ENCODE data around the gene FBRSL1. TPM values are rescaled to one million over a fixed set of nuclear protein-coding genes. Genes with fewer than 3 reads are reported as not detected.

Gene FBRSL1
- total and polyA plus RNA-seq, 2 donors (not counting 3 experiments of a cell fraction or from before 2014, with no cell fraction given), result 19.3 to 79.8 TPM

GRCh38 chr12:132496710-132497109 is 6.8 kb downstream of the FBRSL1 start:
- Histone ChIP-seq H3K36me3 (ENCODE audit: control insufficient read depth in 2 of 2, extremely low read depth in 1 of 2, insufficient read depth in 2 of 2, low read length in 2 of 2) (no peaks in the 10 kb centered on the region), H3K9me3 (replicated peaks; ENCODE audit: control insufficient read depth, insufficient read depth, low read length) (no peaks in the 10 kb centered on the region), H3K4me2 (ENCODE audit: insufficient read depth, low read length) (no peak overlapping the region), H3K27me3 (ENCODE audit: control insufficient read depth in 2 of 2, insufficient read depth in 2 of 2, low read length in 2 of 2) (no peaks in the 10 kb centered on the region), H3K9ac (replicated peaks; ENCODE audit: extremely low read depth, insufficient read depth, low read length) (no peak overlapping the region), H3K4me3 (replicated peaks in 1 of 3; ENCODE audit: insufficient read depth in 1 of 3, low read depth in 1 of 3, low read length in 3 of 3) (no peak overlapping the region), H2AFZ (ENCODE audit: low read depth, low read length) (no peak overlapping the region), H3K9me1 (replicated peaks; ENCODE audit: control insufficient read depth, extremely low read depth, insufficient read depth, low read length) (no peaks in the 10 kb centered on the region), H3K79me2 (ENCODE audit: control insufficient read depth, insufficient read depth, low read length) (peaks cover 69% of the 10 kb centered on the region), H3K4me1 (ENCODE audit: control insufficient read depth, extremely low read depth, insufficient read depth, low read length) (peaks cover under 1% of the 10 kb centered on the region), H3K27ac (ENCODE audit: insufficient read depth, low read depth, low read length) (no peak overlapping the region), H4K20me1 (replicated peaks; ENCODE audit: control insufficient read depth, extremely low read depth, insufficient read depth, low read length) (no peaks in the 10 kb centered on the region)
- dilution Hi-C loops (cut with MboI; ENCODE audit: extremely low pct_ligation_motif_present, low sequenced_read_pairs) (no loop called here), intact Hi-C loops (cut with micrococcal nuclease) (no loop called here)
- no TSS peak for BruUV-seq (replicated peaks)
- CTCF ChIA-PET, result interaction anchor here (1.2 kb wide), 1 partner anchor 118 kb away, joined by 3 read pairs; no protein-coding TSS in a partner anchor
- DNase-seq (ENCODE audit: low read depth, low spot score), result no peak
- no peak for TF ChIP-seq GATA2 (IDR thresholded peaks at IDR 0.05; ENCODE audit: insufficient read depth, insufficient read length, low read depth, low read length)
- TF ChIP-seq, protein P1, sequence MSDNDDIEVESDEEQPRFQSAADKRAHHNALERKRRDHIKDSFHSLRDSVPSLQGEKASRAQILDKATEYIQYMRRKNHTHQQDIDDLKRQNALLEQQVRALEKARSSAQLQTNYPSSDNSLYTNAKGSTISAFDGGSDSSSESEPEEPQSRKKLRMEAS (IDR thresholded peaks at IDR 0.05; ENCODE audit: insufficient read depth, insufficient read length), result no peak
- no peak for TF ChIP-seq FOS (IDR thresholded peaks at IDR 0.05; ENCODE audit: borderline replicate concordance, insufficient read depth, low read length)
- TF ChIP-seq CTCF (IDR thresholded peaks at IDR 0.05; ENCODE audit: extremely low read depth in 1 of 2, insufficient read depth in 1 of 2, low read depth in 1 of 2, low read length in 2 of 2), result no peak
- no peak for TF ChIP-seq POLR2A (IDR thresholded peaks at IDR 0.05; ENCODE audit: low read depth, low read length)
- no peak for TF ChIP-seq POLR2AphosphoS5 (IDR thresholded peaks at IDR 0.05; ENCODE audit: insufficient read depth, low read depth, low read length)
- TF ChIP-seq EZH2 (IDR thresholded peaks at IDR 0.05; ENCODE audit: borderline replicate concordance, low read depth, low read length, severe bottlenecking), result no peak
- FAIRE-seq, result no peak
- POLR2A ChIA-PET, result no interaction called here
